Endothelial cell of umbilical vein (primary cell): ENCODE data around the gene GCLC.

Experiments used
- EZH2 ChIP-seq: IDR thresholded peaks from 2 replicates; pipeline ENCODE4 v1.6.1; 2012; ENCODE audit warnings: borderline replicate concordance, low read depth, mild to moderate bottlenecking, moderate library complexity, low read length, inconsistent platforms; ENCODE audit not compliant: severe bottlenecking
- FOS ChIP-seq: IDR thresholded peaks from 2 replicates; pipeline ENCODE4 v1.6.1; 2011; ENCODE audit warnings: mild to moderate bottlenecking, low read length, moderate library complexity, borderline replicate concordance; ENCODE audit not compliant: insufficient read depth
- GATA2 ChIP-seq: IDR thresholded peaks from 2 replicates; pipeline ENCODE4 v1.7.0; 2011; ENCODE audit warnings: low read depth, mild to moderate bottlenecking, moderate library complexity, mixed read lengths, low read length; ENCODE audit not compliant: insufficient read length, insufficient read depth
- JUN ChIP-seq: IDR thresholded peaks from 2 replicates; pipeline ENCODE4 v1.6.1; 2011; ENCODE audit warnings: borderline replicate concordance, low read depth; ENCODE audit not compliant: insufficient read length, insufficient read depth
- MYC ChIP-seq: IDR thresholded peaks from one replicate; pipeline ENCODE4 v1.6.1; 2011; ENCODE audit warnings: mild to moderate bottlenecking, low read depth, low read length
- POLR2A ChIP-seq: IDR thresholded peaks from 2 replicates; pipeline ENCODE4 v1.6.1; 2012; ENCODE audit warnings: low read depth, mild to moderate bottlenecking, control low read depth, low read length
- POLR2AphosphoS5 ChIP-seq: IDR thresholded peaks from 2 replicates; pipeline ENCODE4 v1.6.1; 2012; ENCODE audit warnings: low read depth, mild to moderate bottlenecking, control low read depth, low read length, moderate library complexity; ENCODE audit not compliant: insufficient read depth
- TF ChIP-seq, protein P1 (sequence below), 2 donors: IDR thresholded peaks; 1 replicate in 1 of 2; 2 replicates in 1 of 2; pipeline ENCODE4 v1.5.1; 2011; ENCODE audit warnings: low read length in 2 of 2, mild to moderate bottlenecking in 2 of 2, moderate library complexity in 2 of 2, control low read depth in 1 of 2, inconsistent platforms in 1 of 2, low read depth in 1 of 2; ENCODE audit not compliant: insufficient read depth in 1 of 2; ENCODE audit errors: extremely low read depth in 1 of 2
- TF ChIP-seq, protein P2 (sequence below): IDR thresholded peaks from 2 replicates; pipeline ENCODE4 v1.6.1; 2011; ENCODE audit not compliant: insufficient read depth, insufficient read length

- no peak for TF ChIP-seq POLR2A
- TF ChIP-seq, protein P1, sequence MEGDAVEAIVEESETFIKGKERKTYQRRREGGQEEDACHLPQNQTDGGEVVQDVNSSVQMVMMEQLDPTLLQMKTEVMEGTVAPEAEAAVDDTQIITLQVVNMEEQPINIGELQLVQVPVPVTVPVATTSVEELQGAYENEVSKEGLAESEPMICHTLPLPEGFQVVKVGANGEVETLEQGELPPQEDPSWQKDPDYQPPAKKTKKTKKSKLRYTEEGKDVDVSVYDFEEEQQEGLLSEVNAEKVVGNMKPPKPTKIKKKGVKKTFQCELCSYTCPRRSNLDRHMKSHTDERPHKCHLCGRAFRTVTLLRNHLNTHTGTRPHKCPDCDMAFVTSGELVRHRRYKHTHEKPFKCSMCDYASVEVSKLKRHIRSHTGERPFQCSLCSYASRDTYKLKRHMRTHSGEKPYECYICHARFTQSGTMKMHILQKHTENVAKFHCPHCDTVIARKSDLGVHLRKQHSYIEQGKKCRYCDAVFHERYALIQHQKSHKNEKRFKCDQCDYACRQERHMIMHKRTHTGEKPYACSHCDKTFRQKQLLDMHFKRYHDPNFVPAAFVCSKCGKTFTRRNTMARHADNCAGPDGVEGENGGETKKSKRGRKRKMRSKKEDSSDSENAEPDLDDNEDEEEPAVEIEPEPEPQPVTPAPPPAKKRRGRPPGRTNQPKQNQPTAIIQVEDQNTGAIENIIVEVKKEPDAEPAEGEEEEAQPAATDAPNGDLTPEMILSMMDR (IDR thresholded peaks at IDR 0.05; ENCODE audit: extremely low read depth in 1 of 2, insufficient read depth in 1 of 2, low read depth in 1 of 2, low read length in 2 of 2): no peak
- no peak for TF ChIP-seq EZH2
- no peak for TF ChIP-seq FOS
- no peak for TF ChIP-seq MYC
- TF ChIP-seq JUN: no peak
- TF ChIP-seq POLR2AphosphoS5: no peak
- TF ChIP-seq, protein P2, sequence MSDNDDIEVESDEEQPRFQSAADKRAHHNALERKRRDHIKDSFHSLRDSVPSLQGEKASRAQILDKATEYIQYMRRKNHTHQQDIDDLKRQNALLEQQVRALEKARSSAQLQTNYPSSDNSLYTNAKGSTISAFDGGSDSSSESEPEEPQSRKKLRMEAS: no peak
- no peak for TF ChIP-seq GATA2
Measured at GRCh38 chr6:53528107-53528506, 16.8 kb downstream of the GCLC start.
